Measurements from ENCODE around the gene PKP1.

Gene PKP1

GRCh38 chr1:201281573-201281972 lies 1.7 kb upstream of the PKP1 start:
- TF ChIP-seq ZNF274 (IDR thresholded peaks at IDR 0.05; ENCODE audit: low read depth, low read length) = no peak

GRCh38 chr1:201282216-201282615 lies 1.1 kb upstream of the PKP1 start:
- H3K4me3 ChIP-seq (ENCODE audit: low read length) = no peak overlapping the region

More at GRCh38 chr1:201281573-201281972, 1.7 kb upstream of the PKP1 start:
- no peak overlapping the region for H3K4me3 ChIP-seq (ENCODE audit: low read length)

DNA sequence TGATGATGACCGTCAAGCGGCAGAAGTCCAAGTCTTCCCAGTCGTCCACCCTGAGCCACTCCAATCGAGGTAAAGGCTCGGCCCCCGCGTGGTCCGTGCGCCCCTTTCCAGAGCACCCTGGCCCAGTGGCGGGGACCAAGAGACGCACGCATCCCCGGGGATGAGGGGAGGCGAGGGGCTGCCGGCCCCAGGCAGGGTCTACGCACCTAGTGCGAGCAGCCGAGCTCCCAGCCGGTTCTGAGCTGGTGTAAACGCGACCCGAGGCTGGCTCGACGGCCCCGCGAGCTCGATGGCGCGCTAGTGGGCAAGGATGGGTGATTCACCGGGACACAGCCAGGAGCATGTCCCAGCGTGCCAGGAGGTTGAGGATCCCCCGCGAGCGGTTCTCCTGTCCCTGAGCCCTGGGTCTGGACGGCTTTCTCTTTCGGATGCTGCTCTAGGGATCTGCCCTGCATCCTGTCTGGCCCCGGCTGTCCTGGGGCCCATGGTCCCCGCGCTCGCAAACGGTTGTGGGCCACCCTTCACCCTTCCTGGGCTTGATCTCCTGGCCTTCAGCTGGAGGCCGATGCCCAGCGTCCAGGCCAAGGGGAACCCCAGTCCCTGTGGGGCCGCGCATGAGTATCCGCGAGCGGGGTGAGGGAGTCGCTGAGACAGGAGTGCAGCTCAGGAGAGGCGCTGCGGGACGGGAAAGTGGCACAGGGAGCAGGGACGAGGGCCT lies 689 bp downstream of the PKP1 start:
- no peak overlapping the region for H3K4me3 ChIP-seq (ENCODE audit: low read length)
- TF ChIP-seq ZNF274 (IDR thresholded peaks at IDR 0.05; ENCODE audit: low read depth, low read length) = no peak

More at GRCh38 chr1:201282216-201282615, 1.1 kb upstream of the PKP1 start:
- no peak for TF ChIP-seq ZNF274 (IDR thresholded peaks at IDR 0.05; ENCODE audit: low read depth, low read length)

- no peak overlapping the region for H3K4me3 ChIP-seq (ENCODE audit: low read length)
- no peak for TF ChIP-seq ZNF274 (IDR thresholded peaks at IDR 0.05; ENCODE audit: low read depth, low read length)
Measured at GRCh38 chr1:201284636-201285035, 1.3 kb downstream of the PKP1 start.

GRCh38 chr1:201285846-201286245 lies 2.5 kb downstream of the PKP1 start:
- no peak overlapping the region for H3K4me3 ChIP-seq (ENCODE audit: low read length)
- TF ChIP-seq ZNF274 (IDR thresholded peaks at IDR 0.05; ENCODE audit: low read depth, low read length) = no peak

- no peak for TF ChIP-seq ZNF274 (IDR thresholded peaks at IDR 0.05; ENCODE audit: low read depth, low read length)
- no peak overlapping the region for H3K4me3 ChIP-seq (ENCODE audit: low read length)
Measured at GRCh38 chr1:201286445-201286844, 3.1 kb downstream of the PKP1 start.

GRCh38 chr1:201288007-201288406 lies 4.7 kb downstream of the PKP1 start:
- no peak for TF ChIP-seq ZNF274 (IDR thresholded peaks at IDR 0.05; ENCODE audit: low read depth, low read length)
- H3K4me3 ChIP-seq (ENCODE audit: low read length) = no peak overlapping the region

DNA sequence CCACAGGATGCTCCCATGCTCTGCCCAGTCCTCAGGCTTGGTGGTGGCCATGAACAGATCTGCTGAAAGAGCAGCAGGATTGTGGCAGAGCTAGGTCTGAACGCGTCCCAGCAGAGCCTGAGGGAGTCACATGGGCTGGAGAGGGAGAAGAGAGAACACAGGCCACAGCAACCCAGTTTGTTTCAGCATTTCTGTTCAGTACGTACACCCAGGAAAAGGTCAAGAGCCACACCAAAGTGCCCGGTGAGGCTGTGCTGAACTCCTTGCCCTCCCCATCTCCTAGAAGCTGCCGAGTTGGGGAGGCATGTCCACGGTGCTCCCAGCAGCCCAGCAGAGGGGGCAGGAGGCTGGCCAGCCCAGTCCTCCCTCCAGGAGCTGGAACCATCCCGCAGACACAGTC lies 5.5 kb downstream of the PKP1 start:
- no peak overlapping the region for H3K4me3 ChIP-seq (ENCODE audit: low read length)
- no peak for TF ChIP-seq ZNF274 (IDR thresholded peaks at IDR 0.05; ENCODE audit: low read depth, low read length)

DNA sequence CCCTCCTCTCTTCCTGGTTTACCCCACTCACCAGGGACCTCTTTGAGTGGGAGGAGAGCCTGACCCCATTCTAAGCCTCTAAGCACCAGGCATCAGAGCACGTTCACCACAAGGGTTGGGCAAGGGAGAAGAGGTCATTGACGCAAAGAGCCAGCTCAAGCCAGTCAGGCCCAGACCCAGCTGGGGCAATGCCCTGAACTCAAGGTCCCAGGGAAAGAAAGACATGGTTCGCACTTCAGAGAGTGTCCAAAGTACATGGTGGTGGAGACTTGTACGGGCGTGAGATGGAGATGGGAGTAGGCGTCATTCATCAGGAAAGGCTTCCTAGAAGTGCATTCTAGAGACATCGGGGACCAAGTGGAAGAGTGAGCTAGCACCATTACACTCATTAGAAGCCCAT lies 7.2 kb downstream of the PKP1 start:
- H3K4me3 ChIP-seq (ENCODE audit: low read length) = no peak overlapping the region
- TF ChIP-seq ZNF274 (IDR thresholded peaks at IDR 0.05; ENCODE audit: low read depth, low read length) = no peak

DNA sequence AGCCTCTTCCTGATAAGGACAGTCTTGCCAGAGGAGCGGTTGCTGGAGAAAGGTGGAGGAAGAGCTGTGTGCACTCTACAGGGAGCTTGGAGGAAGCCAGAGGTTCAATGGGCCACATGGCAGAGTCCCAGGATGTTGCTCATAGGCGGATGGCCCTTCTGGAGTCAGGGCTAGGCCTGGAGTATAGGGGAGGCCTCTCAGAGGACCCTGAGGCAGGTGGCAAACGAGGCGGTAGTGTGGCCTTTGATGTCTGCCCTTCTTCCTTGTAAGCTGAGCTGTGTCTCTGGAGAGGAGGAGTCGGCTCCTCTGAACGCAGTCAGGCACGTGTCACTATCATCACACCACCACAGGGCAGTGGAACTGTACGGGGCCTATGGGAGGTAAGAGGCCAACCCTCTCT lies 8.6 kb downstream of the PKP1 start:
- H3K4me3 ChIP-seq (ENCODE audit: low read length) = no peak overlapping the region
- no peak for TF ChIP-seq ZNF274 (IDR thresholded peaks at IDR 0.05; ENCODE audit: low read depth, low read length)

GRCh38 chr1:201294876-201295275 lies 11.6 kb downstream of the PKP1 start:
- H3K4me3 ChIP-seq (ENCODE audit: low read length) = no peak overlapping the region
- no peak for TF ChIP-seq ZNF274 (IDR thresholded peaks at IDR 0.05; ENCODE audit: low read depth, low read length)

DNA sequence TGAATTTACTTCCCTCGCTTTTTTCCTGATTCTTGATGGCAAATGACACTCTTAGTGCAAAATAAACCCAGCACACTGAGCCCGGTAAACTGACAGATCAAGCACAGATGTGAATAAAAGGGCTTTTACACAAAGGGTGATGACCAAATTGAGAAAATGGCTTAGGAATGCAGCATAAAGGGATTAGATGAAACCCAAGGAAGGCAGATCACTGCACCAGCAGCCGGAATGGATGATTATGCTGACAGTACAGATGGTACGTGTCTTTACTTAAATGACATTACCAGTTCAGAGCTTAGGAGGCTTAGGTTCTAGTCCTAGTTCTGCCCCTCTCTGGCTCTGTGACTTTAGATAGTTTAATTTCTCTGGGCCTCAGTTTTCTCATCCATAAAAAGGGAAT lies 12.0 kb downstream of the PKP1 start:
- TF ChIP-seq ZNF274 (IDR thresholded peaks at IDR 0.05; ENCODE audit: low read depth, low read length) = no peak
- H3K4me3 ChIP-seq (ENCODE audit: low read length) = no peak overlapping the region

GRCh38 chr1:201295861-201296260 lies 12.6 kb downstream of the PKP1 start:
- TF ChIP-seq ZNF274 (IDR thresholded peaks at IDR 0.05; ENCODE audit: low read depth, low read length) = no peak
- H3K4me3 ChIP-seq (ENCODE audit: low read length) = no peak overlapping the region

- TF ChIP-seq ZNF274 (IDR thresholded peaks at IDR 0.05; ENCODE audit: low read depth, low read length) = no peak
- H3K4me3 ChIP-seq (ENCODE audit: low read length) = no peak overlapping the region
Measured at GRCh38 chr1:201296352-201296751, 13.0 kb downstream of the PKP1 start.

- no peak for TF ChIP-seq ZNF274 (IDR thresholded peaks at IDR 0.05; ENCODE audit: low read depth, low read length)
- no peak overlapping the region for H3K4me3 ChIP-seq (ENCODE audit: low read length)
Measured at GRCh38 chr1:201298396-201299381, 15.4 kb downstream of the PKP1 start.
